HepG2 (cell line): Measurements from ENCODE around the gene CCDC191. TPM values are rescaled to one million over a fixed set of nuclear protein-coding genes. Genes with fewer than 3 reads are reported as not detected.

Experiments used
- CENPT ChIP-seq: sonication (generic); formaldehyde crosslinking; IDR thresholded peaks from 2 replicates; pipeline ENCODE4 v1.8.0; 2022; ENCODE audit warnings: low read depth, mild to moderate bottlenecking, moderate library complexity, missing genetic modification reagents
- FOXA3 ChIP-seq: IDR thresholded peaks from 2 replicates; pipeline ENCODE4 v1.6.1; 2016; ENCODE audit warnings: missing genetic modification reagents, missing compliant biosample characterization
- HINFP ChIP-seq: sonication (generic); formaldehyde crosslinking; IDR thresholded peaks from 2 replicates; pipeline ENCODE4 v1.4.0; 2020; ENCODE audit warnings: low read depth, mild to moderate bottlenecking, missing genetic modification reagents
- HOXA5 ChIP-seq: sonication (generic); formaldehyde crosslinking; IDR thresholded peaks from 2 replicates; pipeline ENCODE4 v1.4.0; 2020; ENCODE audit warnings: missing genetic modification reagents
- IRX3 ChIP-seq: sonication (generic); formaldehyde crosslinking; IDR thresholded peaks from 2 replicates; pipeline ENCODE4 v1.8.1; 2023; ENCODE audit warnings: mild to moderate bottlenecking, low read depth, missing genetic modification reagents, borderline replicate concordance
- KDM3A ChIP-seq: IDR thresholded peaks from 2 replicates; pipeline ENCODE4 v1.6.1; 2018; ENCODE audit warnings: low read depth, missing compliant biosample characterization
- KDM5B ChIP-seq: sonication (generic); formaldehyde crosslinking; IDR thresholded peaks from 2 replicates; pipeline ENCODE4 v1.4.0; 2020; ENCODE audit warnings: missing genetic modification reagents, mild to moderate bottlenecking, borderline replicate concordance
- KLF12 ChIP-seq: sonication (generic); formaldehyde crosslinking; IDR thresholded peaks from 2 replicates; pipeline ENCODE4 v1.4.0; 2020; ENCODE audit warnings: missing genetic modification reagents, borderline replicate concordance
- MYPOP ChIP-seq: sonication (generic); formaldehyde crosslinking; IDR thresholded peaks from 2 replicates; pipeline ENCODE4 v1.8.1; 2023; ENCODE audit warnings: mild to moderate bottlenecking, moderate library complexity, missing genetic modification reagents
- POLR2AphosphoS5 ChIP-seq: IDR thresholded peaks from 2 replicates; pipeline ENCODE4 v1.6.1; 2012; ENCODE audit warnings: low read depth, low read length
- PRDM10 ChIP-seq: sonication (generic); formaldehyde crosslinking; IDR thresholded peaks from 2 replicates; pipeline ENCODE4 v1.4.0; 2020; ENCODE audit warnings: low read depth, missing genetic modification reagents
- SMARCE1 ChIP-seq: fragments of 450-650 bp; IDR thresholded peaks from 2 replicates; pipeline ENCODE4 v1.6.1; 2017; ENCODE audit warnings: borderline replicate concordance
- SNAPC5 ChIP-seq: sonication (generic); formaldehyde crosslinking; IDR thresholded peaks from 2 replicates; pipeline ENCODE4 v1.8.1; 2023; ENCODE audit warnings: mild to moderate bottlenecking, missing genetic modification reagents, borderline replicate concordance
- SPEN ChIP-seq: sonication (generic); formaldehyde crosslinking; IDR thresholded peaks from 2 replicates; pipeline ENCODE4 v1.5.1; 2020; ENCODE audit warnings: low read depth, mild to moderate bottlenecking, missing genetic modification reagents
- TCF12 ChIP-seq, 2 experiments: fragments of 450-650 bp in 1 of 2; sonication (generic) in 1 of 2; formaldehyde crosslinking in 1 of 2; IDR thresholded peaks; 2 replicates each; pipeline versions ENCODE4 v1.6.1 to v1.8.0; 2017 to 2022; ENCODE audit warnings: antibody characterized with exemption in 1 of 2, mild to moderate bottlenecking in 1 of 2, missing genetic modification reagents in 1 of 2, moderate library complexity in 1 of 2
- TERF1 ChIP-seq: sonication (generic); formaldehyde crosslinking; IDR thresholded peaks from 2 replicates; pipeline ENCODE4 v1.8.0; 2022; ENCODE audit warnings: mild to moderate bottlenecking, missing genetic modification reagents, moderate library complexity
- ZNF513 ChIP-seq: sonication (generic); formaldehyde crosslinking; conservative IDR thresholded peaks from 2 replicates; pipeline ENCODE4 v1.5.0; 2020; ENCODE audit warnings: missing genetic modification reagents
- ZNF761 ChIP-seq: sonication (generic); formaldehyde crosslinking; conservative IDR thresholded peaks from 2 replicates; pipeline ENCODE4 v1.4.0; 2020; ENCODE audit warnings: mild to moderate bottlenecking, missing genetic modification reagents
- ZNF777 ChIP-seq: sonication (generic); formaldehyde crosslinking; IDR thresholded peaks from 2 replicates; pipeline ENCODE4 v1.4.0; 2020; ENCODE audit warnings: missing genetic modification reagents
- polyA plus RNA-seq, 8 experiments: library from polyadenylated mRNA; depleted of rRNA in 3 of 8; stranded (reverse) in 7 of 8; unstranded in 1 of 8; fragments of >200 nt; fragmentation: Illumina TruSeq in 4 of 8; extraction: Trizol in 4 of 8; gene quantifications; 2 replicates each; pipeline versions ENCODE4 v1.2.1 to v1.2.3, GENCODE V29; 2011 to 2016; ENCODE audit warnings: low read depth in 4 of 8, missing spikeins in 1 of 8, mixed read lengths in 1 of 8; ENCODE audit not compliant: insufficient read depth in 1 of 8
- total RNA-seq, 5 experiments: library from RNA; depleted of rRNA; stranded (reverse); fragments of >200 nt; fragmentation: Illumina TruSeq; extraction: Trizol; gene quantifications; 2 replicates each; pipeline ENCODE4 v1.2.3, GENCODE V29; 2016; ENCODE audit warnings: low read depth in 1 of 5

The CCDC191 gene
- total and polyA plus RNA-seq, 2 of the 13 experiments (the other 11 are each of a cell fraction or from before 2014, with no cell fraction given), result 0.91 to 1.4 TPM

GRCh38 chr3:114056130-114057010, at the start of gene CCDC191, which contains the start of gene QTRT2 (continued):
- TF ChIP-seq KDM5B (CRISPR knock-in tag) (peak; percentile 62; the same call in 1 of the 2 replicates), ZNF761 (CRISPR knock-in tag) (no peak), SMARCE1 (no peak), KLF12 (CRISPR knock-in tag) (peak; percentile 91), HOXA5 (peak; percentile 74), CENPT (CRISPR knock-in tag) (no peak), TCF12 (IDR thresholded peaks at IDR 0.05) (no peak), TCF12 (CRISPR knock-in tag; IDR thresholded peaks at IDR 0.05) (no peak), ZNF777 (CRISPR knock-in tag) (peak; percentile 73), SPEN (CRISPR knock-in tag) (peak; percentile 72), KDM3A (no peak), TERF1 (CRISPR knock-in tag) (no peak), SNAPC5 (no peak), MYPOP (no peak; the same call in 1 of the 2 replicates), POLR2AphosphoS5 (peak; percentile 82), HINFP (0 out of 2 replicates have a peak, but pooled peaks have one; percentile 57), FOXA3 (CRISPR knock-in tag) (peak; percentile 53; the same call in 1 of the 2 replicates), IRX3 (no peak), ZNF513 (CRISPR knock-in tag) (no peak; the same call in 1 of the 2 replicates), PRDM10 (CRISPR knock-in tag) (no peak)
